Heart left ventricle (tissue), 16 donors: ENCODE results near the gene CDH13. TPM values are rescaled to one million over a fixed set of nuclear protein-coding genes. Genes with fewer than 3 reads are reported as not detected.

Experiments
- ATAC-seq, 4 donors: fragments of 200-7000 bp; cut with Tn5 transposase; one replicate each; pipeline ENCODE4 v1.9.1; 2020 to 2022; ENCODE audit warnings: moderate library complexity in 4 of 4, mild to moderate bottlenecking in 3 of 4, moderate number of reproducible peaks in 1 of 4
- DNase-seq, 5 donors: peaks; one replicate each; pipeline ENCODE4 v3.0.0-alpha.2; 2020
- H3K27ac ChIP-seq, 12 donors: fragments of 200-600 bp; sonication (generic) in 4 of 12; one replicate each; pipeline versions ENCODE4 v1.5.0 to v1.8.0; 2016 to 2022; ENCODE audit warnings: mild to moderate bottlenecking in 2 of 12
- H3K27me3 ChIP-seq, 9 donors: fragments of 200-600 bp; sonication (generic) in 2 of 9; one replicate each; pipeline versions ENCODE4 v1.5.1 to v1.8.0; 2016 to 2022; ENCODE audit warnings: mild to moderate bottlenecking in 3 of 9
- H3K36me3 ChIP-seq, 9 donors: fragments of 200-600 bp; sonication (generic) in 2 of 9; one replicate each; pipeline versions ENCODE4 v1.5.0 to v1.8.0; 2018 to 2022; ENCODE audit warnings: mild to moderate bottlenecking in 2 of 9
- H3K4me1 ChIP-seq, 12 donors: fragments of 200-600 bp; sonication (generic) in 4 of 12; one replicate each; pipeline versions ENCODE4 v1.5.0 to v1.8.0; 2016 to 2022; ENCODE audit warnings: mild to moderate bottlenecking in 3 of 12
- H3K4me3 ChIP-seq, 12 donors: fragments of 200-600 bp; sonication (generic) in 4 of 12; one replicate each; pipeline versions ENCODE4 v1.5.0 to v1.8.0; 2017 to 2022; ENCODE audit warnings: mild to moderate bottlenecking in 9 of 12, moderate library complexity in 4 of 12
- H3K9me3 ChIP-seq, 12 donors: fragments of 200-600 bp; sonication (generic) in 4 of 12; one replicate each; pipeline versions ENCODE4 v1.5.0 to v1.8.0; 2016 to 2022; ENCODE audit warnings: mild to moderate bottlenecking in 1 of 12
- POLR2A ChIP-seq, 2 donors: fragments of 450-650 bp; IDR thresholded peaks; one replicate each; pipeline ENCODE4 v1.6.1; 2017; ENCODE audit warnings: antibody characterized with exemption in 2 of 2, mild to moderate bottlenecking in 2 of 2, moderate library complexity in 2 of 2
- WGBS, 4 donors: extraction: QIAGEN DNeasy Blood & Tissue Kit in 2 of 4; methylation state at CpG; one replicate each; pipeline versions ENCODE4 v1.1.5 to v1.1.7; 2013 to 2018; 5-methylcytosine and 5-hydroxymethylcytosine counted together
- intact Hi-C, 10 donors: fragments of 100-400 bp; cut with DNase I; formaldehyde crosslinking; loops; one replicate each; pipeline versions ENCODE4 v1.11.1 to v1.14.2; 2022
- polyA plus RNA-seq, 2 donors: library from polyadenylated mRNA; stranded (reverse); fragments of 200-250 nt; gene quantifications; one replicate each; pipeline ENCODE4 v1.2.3, GENCODE V29; 2013
- total RNA-seq, 9 donors: library from RNA; depleted of rRNA in 2 of 9; stranded (reverse); fragments of >200 nt in 2 of 9; fragmentation: NEBNext Ultra II Directional in 3 of 9; extraction: Animal tissue kit (Norgen Biotek cat#: 25700) in 3 of 9; gene quantifications; one replicate each; pipeline versions ENCODE4 v1.1.0 to v1.2.4, GENCODE V29; 2016 to 2023
- TF ChIP-seq, protein P1 (sequence below), 12 donors: fragments of 200-600 bp; sonication (generic) in 4 of 12; IDR thresholded peaks; one replicate each; pipeline versions ENCODE4 v1.5.0 to v1.8.0; 2018 to 2022; ENCODE audit warnings: antibody characterized with exemption in 12 of 12, mild to moderate bottlenecking in 5 of 12
- donor health status: ischemic (EF 13 %, LVEDD 7.1; RV severe dilation, severe dysfunction).
- donor health status: healthy with polysubstance abuse.
- donor health status: DM: no; HTN: yes; CAD: no.
- donor health status: DM: no; HTN: no; CAD: no.
- donor health status: ischemic (EF 25% LVEDD 6.9; RV normal size, moderate dysfunction).
- donor health status: ischemic (EF 25% LVEDD 5.7; RV mildly dilated, moderate dysfunction).
- donor health status: healthy.
- donor health status: DM: yes; HTN: yes; CAD: no.
- donor health status: ischemic (EF 35%, LVEDD 5.7; RV mildly dilated, moderate dysfunction).
- donor health status: nonischemic (EF 11% LVEDD 7.7; RV severe dilation, severe dysfunction).
- donor health status: DM: yes; HTN: yes; CAD: no.
- donor health status: PGD.
- donor health status: ischemic (EF 29% LVEDD 5.4; RV normal size, mild dysfunction).
- donor health status: nonischemic (EF 23%, LVEDD 6.1; RV moderate dilation, normal function).

Gene CDH13
- total and polyA plus RNA-seq, 11 donors, result 15.0 to 172 (median 137) TPM

DNA sequence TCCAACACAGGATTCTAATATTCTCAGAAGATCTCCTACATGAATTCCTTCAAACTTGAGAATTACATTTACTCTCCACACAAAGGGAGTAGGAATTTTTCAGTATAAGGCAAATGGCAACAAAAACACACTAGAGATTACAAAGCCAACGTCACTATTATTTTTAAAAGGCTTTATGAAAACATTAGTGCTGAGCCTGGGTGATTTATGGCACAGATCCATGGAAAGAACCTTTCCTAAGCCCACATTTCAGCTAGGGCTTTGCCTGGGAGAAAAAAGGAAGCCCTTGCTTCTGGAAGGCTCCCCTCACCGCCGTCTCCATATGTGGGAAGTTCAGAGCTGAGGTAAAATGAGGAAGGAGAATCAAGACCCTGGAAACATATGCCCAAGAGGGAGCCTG is 681.6 kb downstream of the CDH13 start:
- 67 to 82% (median 73%) methylated on average over 3 of the region's 3 CpGs for WGBS, 4 donors
- H3K36me3 ChIP-seq, result no peaks in the 10 kb centered on the region
- ATAC-seq, result no peak
- H3K4me1 ChIP-seq, result peaks cover 0 to 17% (median 0%) of the 10 kb centered on the region in 12 donors
- H3K27me3 ChIP-seq, result no peaks in the 10 kb centered on the region
- H3K4me3 ChIP-seq, result no peak overlapping the region
- intact Hi-C loops, result loop anchor here in 1 of 10 donors (5.0 kb wide), 1 partner anchor 1041 kb away; no protein-coding TSS in a partner anchor
- TF ChIP-seq, protein P1, sequence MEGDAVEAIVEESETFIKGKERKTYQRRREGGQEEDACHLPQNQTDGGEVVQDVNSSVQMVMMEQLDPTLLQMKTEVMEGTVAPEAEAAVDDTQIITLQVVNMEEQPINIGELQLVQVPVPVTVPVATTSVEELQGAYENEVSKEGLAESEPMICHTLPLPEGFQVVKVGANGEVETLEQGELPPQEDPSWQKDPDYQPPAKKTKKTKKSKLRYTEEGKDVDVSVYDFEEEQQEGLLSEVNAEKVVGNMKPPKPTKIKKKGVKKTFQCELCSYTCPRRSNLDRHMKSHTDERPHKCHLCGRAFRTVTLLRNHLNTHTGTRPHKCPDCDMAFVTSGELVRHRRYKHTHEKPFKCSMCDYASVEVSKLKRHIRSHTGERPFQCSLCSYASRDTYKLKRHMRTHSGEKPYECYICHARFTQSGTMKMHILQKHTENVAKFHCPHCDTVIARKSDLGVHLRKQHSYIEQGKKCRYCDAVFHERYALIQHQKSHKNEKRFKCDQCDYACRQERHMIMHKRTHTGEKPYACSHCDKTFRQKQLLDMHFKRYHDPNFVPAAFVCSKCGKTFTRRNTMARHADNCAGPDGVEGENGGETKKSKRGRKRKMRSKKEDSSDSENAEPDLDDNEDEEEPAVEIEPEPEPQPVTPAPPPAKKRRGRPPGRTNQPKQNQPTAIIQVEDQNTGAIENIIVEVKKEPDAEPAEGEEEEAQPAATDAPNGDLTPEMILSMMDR (IDR thresholded peaks at IDR 0.05), result no peak
- TF ChIP-seq POLR2A (IDR thresholded peaks at IDR 0.05), result no peak
- H3K9me3 ChIP-seq, result no peaks in the 10 kb centered on the region
- no peak overlapping the region for H3K27ac ChIP-seq
- no peak for DNase-seq

DNA sequence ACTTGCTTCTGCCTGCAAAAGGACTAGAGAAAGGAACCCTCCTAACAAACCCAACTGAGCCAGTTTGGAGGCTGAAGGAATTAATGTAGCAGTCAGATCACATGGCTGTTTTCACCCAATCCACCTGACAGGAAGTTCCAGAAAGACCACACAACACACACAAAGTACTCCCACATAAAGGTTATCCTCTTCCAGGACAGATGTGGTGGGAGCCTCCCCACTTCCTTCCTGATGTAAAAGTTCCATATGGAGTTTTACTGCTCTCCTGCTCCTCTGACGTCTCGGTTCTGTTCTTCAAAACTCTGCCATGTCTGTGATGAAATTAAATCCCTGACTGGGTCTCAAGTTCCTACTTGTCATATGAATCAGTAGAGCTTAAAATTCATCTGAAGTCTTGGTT is 684.0 kb downstream of the CDH13 start:
- no peak for ATAC-seq
- WGBS, 4 donors, result 43 to 68% (median 53%) methylated on average over 2 of the region's 2 CpGs
- intact Hi-C loops, result no loop called here

DNA sequence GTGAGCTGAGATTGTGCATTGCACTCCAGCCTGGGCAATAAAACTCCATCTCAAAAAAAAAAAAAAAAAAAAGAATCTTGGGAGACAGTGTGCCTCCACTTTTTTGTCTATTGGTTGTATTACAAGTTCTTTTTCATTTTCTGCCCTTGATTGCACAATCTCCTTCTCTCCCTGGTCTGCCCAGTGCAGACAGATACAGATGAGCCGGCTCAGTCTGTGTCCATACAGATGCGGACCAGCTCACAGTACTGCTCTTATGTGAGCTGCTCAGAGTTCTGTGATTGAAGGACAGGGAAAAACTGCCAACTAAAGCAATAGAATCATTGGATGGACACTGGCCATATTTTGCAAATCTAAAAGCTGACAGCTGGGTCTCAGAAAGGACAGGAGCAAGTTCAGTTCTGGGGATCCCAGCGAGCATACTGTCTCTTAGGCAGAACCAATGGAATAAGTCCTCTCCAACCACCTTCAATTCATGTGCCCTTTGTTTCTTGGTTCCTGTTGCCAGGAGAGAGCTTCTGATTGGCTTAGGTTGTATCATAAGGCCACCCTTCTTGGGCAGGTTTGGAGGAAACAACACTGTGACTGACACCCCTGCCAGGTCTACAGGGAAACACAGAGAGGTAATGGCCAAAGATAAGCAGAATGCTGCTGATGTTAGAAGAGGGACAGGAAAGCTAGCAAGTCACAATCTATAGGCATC is 685.4 kb downstream of the CDH13 start:
- no peak for TF ChIP-seq POLR2A (IDR thresholded peaks at IDR 0.05)
- TF ChIP-seq, protein P1 (IDR thresholded peaks at IDR 0.05), result no peak

More for the DNA sequence above, 684.0 kb downstream of the CDH13 start:
- no peak for TF ChIP-seq POLR2A (IDR thresholded peaks at IDR 0.05)
- Histone ChIP-seq H3K27me3 (no peaks in the 10 kb centered on the region), H3K4me1 (peaks cover 0 to 17% (median 0%) of the 10 kb centered on the region in 12 donors), H3K27ac (no peak overlapping the region), H3K36me3 (no peaks in the 10 kb centered on the region), H3K4me3 (no peak overlapping the region), H3K9me3 (no peaks in the 10 kb centered on the region)
- no peak for DNase-seq

DNA sequence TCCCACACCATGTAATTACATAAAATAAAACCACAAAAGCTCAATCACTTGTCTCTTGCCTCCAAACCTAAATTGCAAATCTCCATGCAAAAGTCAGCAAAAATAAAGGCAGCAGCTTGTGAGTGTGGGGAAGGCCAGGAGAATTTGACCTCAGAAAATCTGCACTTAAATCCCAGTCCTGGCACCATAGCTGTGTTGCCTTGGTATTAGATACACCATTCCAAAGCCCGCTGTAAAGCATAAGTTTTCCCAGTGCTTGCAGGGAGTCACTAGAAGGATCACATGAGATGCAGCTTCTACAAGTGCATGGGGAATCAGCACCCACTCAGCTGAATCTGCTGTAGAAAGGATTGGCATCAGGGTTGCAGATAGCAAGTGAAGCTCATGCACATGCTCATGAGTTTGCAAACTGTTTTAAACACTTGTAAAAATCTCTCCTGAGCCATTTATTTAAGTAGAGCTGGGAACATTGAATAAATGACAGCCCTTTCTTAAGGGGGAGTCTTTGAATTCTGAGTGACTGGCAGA is 686.0 kb downstream of the CDH13 start:
- WGBS, 4 donors, result 57 to 78% (median 66%) methylated on average over 1 of the region's 1 CpG
- no peak overlapping the region for H3K27ac ChIP-seq
- TF ChIP-seq, protein P1 (IDR thresholded peaks at IDR 0.05), result no peak
- TF ChIP-seq POLR2A (IDR thresholded peaks at IDR 0.05), result no peak
- no peaks in the 10 kb centered on the region for H3K36me3 ChIP-seq
- H3K4me3 ChIP-seq, result no peak overlapping the region
- no peak for DNase-seq
- H3K4me1 ChIP-seq, result peaks cover 0 to 14% (median 0%) of the 10 kb centered on the region in 12 donors
- no peaks in the 10 kb centered on the region for H3K27me3 ChIP-seq
- intact Hi-C loops, result no loop called here
- no peaks in the 10 kb centered on the region for H3K9me3 ChIP-seq
- ATAC-seq, result no peak

More for the DNA sequence above, 685.4 kb downstream of the CDH13 start:
- 84 to 92% (median 89%) methylated on average over 3 of the region's 3 CpGs for WGBS, 4 donors
- DNase-seq (no peak), ATAC-seq (no peak)
- intact Hi-C loops, result no loop called here
- Histone ChIP-seq H3K4me3 (no peak overlapping the region), H3K36me3 (no peaks in the 10 kb centered on the region), H3K4me1 (peaks cover 0 to 14% (median 0%) of the 10 kb centered on the region in 12 donors), H3K9me3 (no peaks in the 10 kb centered on the region), H3K27me3 (no peaks in the 10 kb centered on the region), H3K27ac (no peak overlapping the region)
